Psoas muscle (tissue), 8 donors: ENCODE data around the gene MOSPD3. TPM values are rescaled to one million over a fixed set of nuclear protein-coding genes. Genes with fewer than 3 reads are reported as not detected.

Experiments
- ATAC-seq, 4 donors: fragments of 200-7000 bp; cut with Tn5 transposase; one replicate each; pipeline ENCODE4 v1.9.1; 2020; ENCODE audit warnings: moderate library complexity in 3 of 4, mild to moderate bottlenecking in 2 of 4
- DNase-seq, 2 donors: peaks; one replicate each; pipeline ENCODE4 v3.0.0-alpha.2; 2020
- H3K27ac ChIP-seq: fragments of 200-600 bp; one replicate; pipeline ENCODE4 v1.8.0; 2022
- H3K27me3 ChIP-seq, 3 donors: fragments of 200-600 bp in 1 of 3; one replicate each; pipeline versions ENCODE4 v1.6.1 to v1.8.0; 2013 to 2022; ENCODE audit warnings: low read length in 2 of 3, mild to moderate bottlenecking in 2 of 3, moderate library complexity in 1 of 3; ENCODE audit not compliant: insufficient read depth in 3 of 3
- H3K36me3 ChIP-seq, 2 donors: fragments of 200-600 bp in 1 of 2; one replicate each; pipeline versions ENCODE4 v1.6.1 to v1.8.0; 2013 to 2022; ENCODE audit warnings: low read depth in 1 of 2, mild to moderate bottlenecking in 1 of 2, moderate library complexity in 1 of 2; ENCODE audit not compliant: insufficient read depth in 1 of 2
- H3K4me1 ChIP-seq: fragments of 200-600 bp; one replicate; pipeline ENCODE4 v1.8.0; 2022
- H3K4me3 ChIP-seq: fragments of 200-600 bp; one replicate; pipeline ENCODE4 v1.8.0; 2022; ENCODE audit warnings: mild to moderate bottlenecking
- H3K9me3 ChIP-seq: fragments of 200-600 bp; one replicate; pipeline ENCODE4 v1.8.0; 2022
- CTCF ChIP-seq: fragments of 200-600 bp; IDR thresholded peaks from one replicate; pipeline ENCODE4 v1.8.0; 2022; ENCODE audit warnings: antibody characterized with exemption
- WGBS, 3 donors: extraction: QIAGEN DNeasy Blood & Tissue Kit; methylation state at CpG; one replicate each; pipeline versions ENCODE4 v1.1.6 to v1.1.7; 2013; 5-methylcytosine and 5-hydroxymethylcytosine counted together
- intact Hi-C, 2 donors: fragments of 100-400 bp; cut with DNase I; formaldehyde crosslinking; loops; one replicate each; pipeline versions ENCODE4 v1.11.0 to v1.14.2; 2022
- polyA plus RNA-seq, 3 donors: library from polyadenylated mRNA; stranded (reverse); fragments of 200-250 nt; gene quantifications; one replicate each; pipeline ENCODE4 v1.2.3, GENCODE V29; 2013
- total RNA-seq, 4 donors: library from RNA; stranded (reverse); fragmentation: NEBNext Ultra II Directional in 2 of 4; extraction: Animal tissue kit (Norgen Biotek cat#: 25700) in 2 of 4; gene quantifications; one replicate each; pipeline versions ENCODE4 v1.2.1 to v1.2.4, GENCODE V29; 2021 to 2023
- donor health status: healthy with polysubstance abuse.
- donor health status: DM: no; HTN: no; CAD: no; lungs with moderate emphysema.
- donor health status: Bipolar disorder and iron deficiency.
- donor health status: healthy.
- donor health status: DM: yes; HTN: yes; CAD: no.
- donor health status: DM: no; HTN: no; CAD: no.
- donor health status: DM: no; HTN: no; CAD: no.
- donor health status: DM: yes; HTN: yes; CAD: no.

Gene MOSPD3
- total and polyA plus RNA-seq, 7 donors = 6.2 to 11.3 (median 7.0) TPM

DNA sequence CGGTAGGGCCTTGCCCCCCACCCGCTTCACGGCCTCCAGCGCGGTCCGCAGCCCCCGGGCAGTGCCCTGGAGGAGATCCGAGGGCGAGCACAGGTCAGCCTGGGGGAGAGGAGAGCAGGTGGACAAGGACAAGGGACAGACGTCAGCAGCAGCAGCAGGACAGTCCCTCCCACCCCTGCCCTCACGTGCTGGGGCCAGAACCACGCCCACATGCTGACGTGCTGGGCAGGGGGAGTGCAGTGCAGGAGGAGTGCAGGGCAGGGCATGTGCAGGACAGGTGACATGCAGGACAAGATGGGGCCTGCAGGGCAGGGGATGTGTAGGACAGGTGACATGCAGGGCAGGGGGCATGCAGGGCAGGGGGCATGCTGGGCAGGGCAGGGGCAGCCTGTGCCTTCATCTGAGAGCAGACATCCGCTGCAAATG, 37.1 kb upstream of the MOSPD3 start:
- Histone ChIP-seq H3K4me3 (no peak overlapping the region), H3K27me3 (peaks cover 0 to 57% (median 10%) of the 10 kb centered on the region in 3 donors), H3K27ac (no peak overlapping the region), H3K9me3 (no peaks in the 10 kb centered on the region), H3K4me1 (no peaks in the 10 kb centered on the region), H3K36me3 (peaks cover 15 to 77% of the 10 kb centered on the region in 2 donors)
- no peak for TF ChIP-seq CTCF
- WGBS, 3 donors = 78 to 85% (median 80%) methylated on average over 10 to 14 of the region's 14 CpGs
- no peak for ATAC-seq
- intact Hi-C loops = loop anchor here in 1 of 2 donors (5.0 kb wide), 1 partner anchor 112 kb away; no protein-coding TSS in a partner anchor
- DNase-seq = no peak

GRCh38 chr7:100575746-100576383, 36.5 kb upstream of the MOSPD3 start:
- Histone ChIP-seq H3K27ac (no peak overlapping the region), H3K4me1 (no peaks in the 10 kb centered on the region), H3K4me3 (no peak overlapping the region), H3K27me3 (peaks cover 0 to 52% (median 9%) of the 10 kb centered on the region in 3 donors), H3K36me3 (peaks cover 15 to 83% of the 10 kb centered on the region in 2 donors), H3K9me3 (no peaks in the 10 kb centered on the region)
- intact Hi-C loops = loop anchor here in 1 of 2 donors (5.0 kb wide), 1 partner anchor 111 kb away; no protein-coding TSS in a partner anchor
- DNase-seq = no peak
- ATAC-seq = no peak
- WGBS, 3 donors = 68 to 78% (median 75%) methylated on average over 17 of the region's 17 CpGs
- no peak for TF ChIP-seq CTCF

DNA sequence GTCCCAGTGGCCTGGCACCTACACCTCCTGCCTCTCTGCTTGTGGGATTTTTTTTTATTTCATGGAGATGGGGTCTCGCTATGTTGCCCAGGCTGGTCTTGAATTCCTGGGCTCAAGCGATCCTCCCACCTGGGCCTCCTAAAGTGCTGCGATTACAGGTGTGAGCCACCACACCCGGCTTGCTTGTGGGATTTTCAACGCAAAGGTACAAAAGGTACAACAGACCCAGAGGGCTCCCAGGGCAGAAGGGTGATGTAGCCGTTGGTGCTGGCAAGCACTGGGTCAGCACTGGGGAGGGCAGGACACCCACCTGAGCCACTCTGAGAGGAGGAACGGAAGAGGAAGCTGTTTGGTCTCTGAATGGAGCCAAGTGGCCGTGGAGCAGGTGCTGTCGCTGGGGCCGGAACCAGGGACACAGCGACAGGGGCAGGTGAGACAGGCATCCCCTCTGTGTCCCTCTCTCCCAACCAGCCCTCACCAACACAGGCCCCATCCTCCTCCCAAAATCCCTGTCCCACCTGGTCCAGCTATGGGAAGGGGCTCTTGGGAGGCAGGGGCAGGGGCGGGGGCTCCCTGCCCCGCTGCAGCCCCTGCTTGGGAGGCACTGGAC, 35.9 kb upstream of the MOSPD3 start:
- DNase-seq (no peak), ATAC-seq (no peak)
- WGBS, 3 donors = 93 to 96% (median 95%) methylated on average over 12 to 13 of the region's 13 CpGs
- no peaks in the 10 kb centered on the region for H3K9me3 ChIP-seq
- no peaks in the 10 kb centered on the region for H3K4me1 ChIP-seq
- H3K36me3 ChIP-seq = peaks cover 15 to 89% of the 10 kb centered on the region in 2 donors
- no peak overlapping the region for H3K4me3 ChIP-seq
- intact Hi-C loops = loop anchor here in 1 of 2 donors (5.0 kb wide), 1 partner anchor 111 kb away; no protein-coding TSS in a partner anchor
- H3K27ac ChIP-seq = no peak overlapping the region
- peaks cover 0 to 46% (median 9%) of the 10 kb centered on the region in 3 donors for H3K27me3 ChIP-seq
- no peak for TF ChIP-seq CTCF

DNA sequence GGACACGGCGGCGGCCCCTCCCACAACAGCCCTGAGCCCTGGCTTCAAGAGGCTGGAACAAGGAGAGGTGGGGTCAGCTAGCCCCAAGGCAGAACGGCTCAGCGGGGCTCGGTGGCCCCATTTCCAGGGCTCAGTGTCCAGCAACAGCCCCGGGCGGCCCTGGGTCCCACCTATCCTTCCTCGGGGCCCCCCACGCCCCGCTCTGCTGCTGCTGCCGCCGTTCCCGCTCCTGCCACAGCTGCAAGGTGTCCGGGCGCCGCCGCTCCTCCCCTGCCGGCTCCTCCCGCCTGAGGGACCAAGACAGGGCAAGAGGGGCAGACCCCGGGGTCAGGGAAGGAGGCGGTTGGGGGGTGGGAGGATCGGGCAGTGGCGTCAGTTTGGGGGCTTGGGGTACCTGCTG, 35.2 kb upstream of the MOSPD3 start:
- WGBS, 3 donors = 92 to 96% (median 96%) methylated on average over 14 to 24 of the region's 24 CpGs

More for the DNA sequence above, 35.2 kb upstream of the MOSPD3 start:
- Histone ChIP-seq H3K9me3 (no peaks in the 10 kb centered on the region), H3K27me3 (peaks cover 0 to 41% (median 9%) of the 10 kb centered on the region in 3 donors), H3K4me3 (no peak overlapping the region), H3K27ac (no peak overlapping the region), H3K4me1 (no peaks in the 10 kb centered on the region), H3K36me3 (peaks cover 15 to 95% of the 10 kb centered on the region in 2 donors)
- intact Hi-C loops = loop anchor here in 1 of 2 donors (5.0 kb wide), 1 partner anchor 110 kb away; no protein-coding TSS in a partner anchor
- no peak for TF ChIP-seq CTCF
- DNase-seq (no peak), ATAC-seq (no peak)
